Suprapubic skin (tissue), 4 donors: ENCODE results near the gene EPS15.

Source experiments
- POLR2A ChIP-seq, 2 donors: fragments of 450-650 bp; IDR thresholded peaks; one replicate each; pipeline ENCODE4 v1.6.1; 2017; ENCODE audit warnings: antibody characterized with exemption in 2 of 2, mild to moderate bottlenecking in 2 of 2, moderate library complexity in 2 of 2
- POLR2AphosphoS5 ChIP-seq, 3 donors: sonication (generic); formaldehyde crosslinking; IDR thresholded peaks; one replicate each; pipeline ENCODE4 v1.6.1; 2017; ENCODE audit warnings: antibody characterized with exemption in 3 of 3
- TF ChIP-seq, protein P1 (sequence below), 2 donors: fragments of 200-600 bp in 1 of 2; fragments of 450-650 bp in 1 of 2; sonication (generic) in 1 of 2; IDR thresholded peaks; one replicate each; pipeline ENCODE4 v1.5.1; 2016 to 2019; ENCODE audit warnings: antibody characterized with exemption in 2 of 2, mild to moderate bottlenecking in 1 of 2, moderate library complexity in 1 of 2

DNA sequence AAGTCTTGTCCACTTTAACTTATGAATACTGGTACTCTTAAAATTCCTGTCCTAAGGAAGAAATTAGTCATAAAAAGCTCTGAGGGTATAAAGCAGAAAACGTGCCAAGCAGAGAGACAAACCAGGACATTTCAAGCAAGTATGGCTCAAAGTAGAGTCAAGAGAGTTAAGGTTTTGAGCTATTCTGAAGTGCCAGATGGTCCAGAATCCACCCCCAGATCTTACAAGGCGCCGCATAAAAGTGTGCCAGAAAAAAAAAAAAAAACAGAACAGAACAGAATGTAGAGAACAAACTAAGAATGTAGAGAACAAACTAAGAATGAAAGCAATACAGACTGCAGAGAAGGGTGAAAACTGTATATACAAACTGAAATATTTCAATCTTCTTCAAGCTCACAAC lies 12.5 kb downstream of the EPS15 start:
- TF ChIP-seq, protein P1, sequence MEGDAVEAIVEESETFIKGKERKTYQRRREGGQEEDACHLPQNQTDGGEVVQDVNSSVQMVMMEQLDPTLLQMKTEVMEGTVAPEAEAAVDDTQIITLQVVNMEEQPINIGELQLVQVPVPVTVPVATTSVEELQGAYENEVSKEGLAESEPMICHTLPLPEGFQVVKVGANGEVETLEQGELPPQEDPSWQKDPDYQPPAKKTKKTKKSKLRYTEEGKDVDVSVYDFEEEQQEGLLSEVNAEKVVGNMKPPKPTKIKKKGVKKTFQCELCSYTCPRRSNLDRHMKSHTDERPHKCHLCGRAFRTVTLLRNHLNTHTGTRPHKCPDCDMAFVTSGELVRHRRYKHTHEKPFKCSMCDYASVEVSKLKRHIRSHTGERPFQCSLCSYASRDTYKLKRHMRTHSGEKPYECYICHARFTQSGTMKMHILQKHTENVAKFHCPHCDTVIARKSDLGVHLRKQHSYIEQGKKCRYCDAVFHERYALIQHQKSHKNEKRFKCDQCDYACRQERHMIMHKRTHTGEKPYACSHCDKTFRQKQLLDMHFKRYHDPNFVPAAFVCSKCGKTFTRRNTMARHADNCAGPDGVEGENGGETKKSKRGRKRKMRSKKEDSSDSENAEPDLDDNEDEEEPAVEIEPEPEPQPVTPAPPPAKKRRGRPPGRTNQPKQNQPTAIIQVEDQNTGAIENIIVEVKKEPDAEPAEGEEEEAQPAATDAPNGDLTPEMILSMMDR (IDR thresholded peaks at IDR 0.05) = no peak
- TF ChIP-seq POLR2A (IDR thresholded peaks at IDR 0.05) = no peak
- TF ChIP-seq POLR2AphosphoS5 (IDR thresholded peaks at IDR 0.05) = no peak
